SU-DHL-6 (cell line): ENCODE measurements around the gene TSPAN4.
A peak's percentile ranks its signal among the peaks of the same experiment; 100 is the strongest.

Source experiments
- H2AFZ ChIP-seq: fragments of 200-600 bp; sonication (generic); 2 replicates; pipeline ENCODE4 v1.6.1; 2014; ENCODE audit warnings: low read depth, mild to moderate bottlenecking, moderate library complexity, mixed read lengths, antibody characterized with exemption, low read length; ENCODE audit not compliant: severe bottlenecking
- H3F3A ChIP-seq: fragments of 200-600 bp; shearing (Covaris generic); 2 replicates; pipeline ENCODE4 v1.6.0; 2016; ENCODE audit warnings: antibody characterized with exemption, mild to moderate bottlenecking; ENCODE audit not compliant: insufficient read depth
- H3K27ac ChIP-seq: fragments of 200-600 bp; sonication (generic); 2 replicates; pipeline ENCODE4 v1.5.1; 2016; ENCODE audit warnings: low read depth, mild to moderate bottlenecking, low read length, moderate library complexity, mixed read lengths
- H3K27me3 ChIP-seq: fragments of 200-600 bp; sonication (generic), shearing (Covaris generic); 2 replicates; pipeline ENCODE4 v1.6.0; 2014; ENCODE audit warnings: mild to moderate bottlenecking, low read length
- H3K36me3 ChIP-seq: fragments of 200-600 bp; sonication (generic); 2 replicates; pipeline ENCODE4 v1.6.1; 2014; ENCODE audit warnings: mild to moderate bottlenecking, low read length, mixed read lengths
- H3K4me2 ChIP-seq: fragments of 300-600, 200-600 bp; shearing (Covaris generic), sonication (generic); 2 replicates; pipeline ENCODE4 v1.6.0; 2014; ENCODE audit warnings: low read length, low read depth, mild to moderate bottlenecking; ENCODE audit not compliant: poor library complexity, severe bottlenecking
- H3K4me3 ChIP-seq: fragments of 200-600 bp; sonication (generic); 2 replicates; pipeline ENCODE4 v1.5.1; 2014; ENCODE audit warnings: antibody characterized with exemption, low read length, mild to moderate bottlenecking, mixed read lengths; ENCODE audit not compliant: insufficient read depth, poor library complexity, severe bottlenecking
- H3K79me2 ChIP-seq: fragments of 200-600 bp; sonication (generic); 2 replicates; pipeline ENCODE4 v1.6.1; 2014; ENCODE audit warnings: mild to moderate bottlenecking, low read length, moderate library complexity; ENCODE audit not compliant: insufficient read depth
- H3K9ac ChIP-seq: fragments of 200-600 bp; sonication (generic); 2 replicates; pipeline ENCODE4 v1.7.0; 2014; ENCODE audit warnings: mild to moderate bottlenecking, low read length
- H3K9me2 ChIP-seq: fragments of 200-600 bp; sonication (generic); replicated peaks from 2 replicates; pipeline ENCODE4 v1.6.1; 2014; ENCODE audit warnings: low read length; ENCODE audit not compliant: insufficient read depth
- H3K9me3 ChIP-seq: fragments of 200-600 bp; sonication (generic); 2 replicates; pipeline ENCODE4 v1.6.1; 2014; ENCODE audit warnings: low read length, mixed read lengths; ENCODE audit not compliant: insufficient read depth
- H4K20me1 ChIP-seq: fragments of 200-600 bp; sonication (generic); 2 replicates; pipeline ENCODE4 v1.6.1; 2014; ENCODE audit warnings: low read depth, mild to moderate bottlenecking, antibody characterized with exemption, low read length, moderate library complexity, mixed read lengths
- EZH2phosphoT487 ChIP-seq: fragments of 200-600 bp; sonication (generic), shearing (Covaris generic); conservative IDR thresholded peaks from 2 replicates; pipeline ENCODE4 v1.6.1; 2018; ENCODE audit warnings: mild to moderate bottlenecking, antibody characterized with exemption, low read length, moderate library complexity, mixed read lengths
- TF ChIP-seq, protein P1 (sequence below): fragments of 200-600 bp; sonication (generic); IDR thresholded peaks from one replicate; pipeline ENCODE4 v1.5.1; 2017; ENCODE audit warnings: antibody characterized with exemption, mild to moderate bottlenecking, low read length, moderate library complexity; ENCODE audit not compliant: insufficient read depth, poor library complexity, severe bottlenecking

The TSPAN4 gene

DNA sequence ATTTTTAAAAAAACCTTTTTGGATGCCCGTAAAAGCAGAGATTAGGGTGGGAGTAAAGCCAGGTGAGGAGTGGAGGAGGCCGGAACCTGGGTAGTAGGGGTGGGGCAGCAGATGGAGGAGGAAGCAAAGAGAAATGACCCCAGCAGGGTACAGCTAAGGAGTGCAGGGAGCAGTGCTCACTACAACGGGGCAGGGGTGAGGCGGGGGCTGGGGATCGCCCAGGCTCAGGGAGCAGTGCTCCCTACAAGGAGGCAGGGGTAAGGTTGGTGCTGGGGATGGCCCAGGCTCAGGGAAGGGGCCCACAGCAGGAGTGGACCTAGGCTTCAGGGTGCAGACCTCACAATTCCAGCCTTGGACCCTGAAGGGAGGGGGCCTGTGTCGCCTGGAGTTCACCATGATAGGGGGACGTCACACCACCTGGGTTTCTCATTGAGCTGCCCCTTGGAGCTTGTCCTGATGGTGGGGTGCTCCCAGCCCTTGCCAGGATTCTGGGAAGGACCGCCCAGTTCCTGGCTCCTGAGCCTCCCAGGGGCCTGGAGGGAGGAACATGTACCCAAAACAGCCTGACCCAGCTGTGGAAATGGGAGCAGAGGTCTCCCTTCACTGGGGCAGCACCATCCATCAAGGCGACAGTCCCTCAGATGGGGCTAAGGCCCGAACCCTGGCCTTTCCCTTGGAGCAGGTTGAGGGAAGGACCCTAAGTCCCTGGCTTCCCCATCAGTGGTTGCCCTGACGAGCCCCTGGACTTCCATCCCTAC is 26.8 kb upstream of the TSPAN4 start:
- no peak overlapping the region for H2AFZ ChIP-seq
- no peaks in the 10 kb centered on the region for H3K9me2 ChIP-seq
- H3K9ac ChIP-seq, result no peak overlapping the region
- no peak overlapping the region for H3K4me2 ChIP-seq
- no peaks in the 10 kb centered on the region for H3K9me3 ChIP-seq
- no peak overlapping the region for H3K27ac ChIP-seq
- H3F3A ChIP-seq, result peaks cover 33% of the 10 kb centered on the region
- H3K79me2 ChIP-seq, result peaks cover 10% of the 10 kb centered on the region
- no peak for TF ChIP-seq EZH2phosphoT487
- TF ChIP-seq, protein P1, sequence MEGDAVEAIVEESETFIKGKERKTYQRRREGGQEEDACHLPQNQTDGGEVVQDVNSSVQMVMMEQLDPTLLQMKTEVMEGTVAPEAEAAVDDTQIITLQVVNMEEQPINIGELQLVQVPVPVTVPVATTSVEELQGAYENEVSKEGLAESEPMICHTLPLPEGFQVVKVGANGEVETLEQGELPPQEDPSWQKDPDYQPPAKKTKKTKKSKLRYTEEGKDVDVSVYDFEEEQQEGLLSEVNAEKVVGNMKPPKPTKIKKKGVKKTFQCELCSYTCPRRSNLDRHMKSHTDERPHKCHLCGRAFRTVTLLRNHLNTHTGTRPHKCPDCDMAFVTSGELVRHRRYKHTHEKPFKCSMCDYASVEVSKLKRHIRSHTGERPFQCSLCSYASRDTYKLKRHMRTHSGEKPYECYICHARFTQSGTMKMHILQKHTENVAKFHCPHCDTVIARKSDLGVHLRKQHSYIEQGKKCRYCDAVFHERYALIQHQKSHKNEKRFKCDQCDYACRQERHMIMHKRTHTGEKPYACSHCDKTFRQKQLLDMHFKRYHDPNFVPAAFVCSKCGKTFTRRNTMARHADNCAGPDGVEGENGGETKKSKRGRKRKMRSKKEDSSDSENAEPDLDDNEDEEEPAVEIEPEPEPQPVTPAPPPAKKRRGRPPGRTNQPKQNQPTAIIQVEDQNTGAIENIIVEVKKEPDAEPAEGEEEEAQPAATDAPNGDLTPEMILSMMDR, result no peak
- H3K36me3 ChIP-seq, result peaks cover 19% of the 10 kb centered on the region
- H3K27me3 ChIP-seq, result no peaks in the 10 kb centered on the region
- no peak overlapping the region for H3K4me3 ChIP-seq
- H4K20me1 ChIP-seq, result peaks cover 3% of the 10 kb centered on the region; the same call in 1 of the 2 replicates

DNA sequence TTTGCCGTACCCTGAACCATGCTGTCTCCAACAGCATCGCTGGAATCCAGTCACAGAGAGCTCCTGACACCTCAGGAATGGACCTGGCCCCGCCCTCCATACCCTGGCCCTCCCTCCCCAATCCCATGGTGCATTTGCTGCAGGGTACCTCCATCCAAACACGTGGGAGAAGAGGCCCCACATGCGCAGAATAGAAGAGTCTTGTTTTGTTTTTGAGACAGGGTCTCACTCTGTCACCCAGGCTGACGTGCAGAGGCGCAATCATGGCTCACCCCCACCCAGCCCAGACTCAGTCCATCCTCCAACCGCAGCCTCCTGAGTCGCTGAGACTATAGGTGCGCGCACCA is 26.2 kb upstream of the TSPAN4 start:
- no peaks in the 10 kb centered on the region for H3K27me3 ChIP-seq
- H2AFZ ChIP-seq, result no peak overlapping the region
- H3K27ac ChIP-seq, result no peak overlapping the region
- H3F3A ChIP-seq, result peaks cover 27% of the 10 kb centered on the region
- no peaks in the 10 kb centered on the region for H3K9me3 ChIP-seq
- peaks cover 14% of the 10 kb centered on the region for H3K36me3 ChIP-seq
- peaks cover 4% of the 10 kb centered on the region for H3K79me2 ChIP-seq
- H3K9me2 ChIP-seq, result no peaks in the 10 kb centered on the region
- TF ChIP-seq, protein P1, result no peak
- TF ChIP-seq EZH2phosphoT487, result no peak
- H4K20me1 ChIP-seq, result no peaks in the 10 kb centered on the region; the same call in 1 of the 2 replicates
- no peak overlapping the region for H3K4me3 ChIP-seq
- H3K4me2 ChIP-seq, result no peak overlapping the region
- H3K9ac ChIP-seq, result no peak overlapping the region

DNA sequence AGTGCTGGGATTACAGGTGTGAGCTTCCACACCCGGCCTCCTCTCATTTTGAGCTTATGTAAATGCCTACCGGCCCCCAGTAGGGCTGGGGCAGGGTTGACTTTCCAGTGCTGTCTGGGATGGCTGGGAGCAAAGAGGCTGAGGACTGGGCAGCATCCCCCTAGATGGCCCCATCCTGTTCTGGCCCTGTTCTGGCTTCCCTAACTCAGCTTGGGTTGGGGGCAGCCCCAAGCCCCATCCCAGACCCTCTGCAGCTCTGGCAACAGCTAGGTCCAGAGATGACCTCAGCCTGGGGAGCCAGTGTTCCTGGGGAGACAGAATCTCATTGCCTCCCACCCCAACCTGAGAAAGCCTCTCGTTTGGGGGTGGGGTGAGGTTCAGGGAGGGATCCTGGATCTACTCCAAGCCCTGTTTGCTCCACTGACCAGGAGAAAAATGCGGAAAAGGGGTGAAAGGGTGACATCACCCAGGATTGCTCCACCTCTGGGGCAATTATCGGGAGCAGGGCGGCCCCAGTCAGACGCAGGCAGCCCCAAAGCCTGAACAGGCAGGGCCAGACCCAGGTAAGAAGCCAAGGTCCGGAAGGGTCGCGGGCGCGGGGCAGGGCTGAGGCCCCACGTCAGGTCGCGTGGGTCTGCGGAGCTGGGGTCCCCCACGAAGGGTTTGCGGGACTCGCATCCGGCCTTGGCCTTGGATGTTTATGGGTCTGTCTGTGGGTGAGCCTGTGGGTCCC is 24.1 kb upstream of the TSPAN4 start, which contains the start of gene PNPLA2:
Gene PNPLA2 (plus strand): TSS at position 519 of the 733 bp plus-strand sequence. CDS start 805 bp downstream, outside the sequence.
- H3K27ac ChIP-seq, result peak within 1 kb of the TSS; percentile 34; the same call in 1 of the 2 replicates
- TF ChIP-seq, protein P1, result no peak
- TF ChIP-seq EZH2phosphoT487, result no peak
- no peaks in the 10 kb centered on the region for H3K36me3 ChIP-seq
- peak within 1 kb of the TSS; percentile 59 for H3K4me2 ChIP-seq
- no peaks in the 10 kb centered on the region for H3K9me2 ChIP-seq
- H2AFZ ChIP-seq, result peak within 1 kb of the TSS; percentile 49
- H3K9ac ChIP-seq, result peak within 1 kb of the TSS; percentile 61
- no peaks in the 10 kb centered on the region for H3K27me3 ChIP-seq
- no peaks in the 10 kb centered on the region for H3K9me3 ChIP-seq
- H3F3A ChIP-seq, result peaks cover 7% of the 10 kb centered on the region; the same call in 1 of the 2 replicates
- H3K4me3 ChIP-seq, result peak within 1 kb of the TSS; percentile 61
- no peaks in the 10 kb centered on the region; the same call in 1 of the 2 replicates for H4K20me1 ChIP-seq
- H3K79me2 ChIP-seq, result no peaks in the 10 kb centered on the region
